ENCODE measurements around the gene TMC7. TPM values are rescaled to one million over a fixed set of nuclear protein-coding genes. Genes with fewer than 3 reads are reported as not detected.

TMC7 gene
- total RNA-seq, 1 experiment from 2014 or later = 4.3 TPM

GRCh38 chr16:19017179-19017578 lies 33.4 kb downstream of the TMC7 start:
- H3K14ac ChIP-seq (ENCODE audit: insufficient read depth, low read length) = no peak overlapping the region
- Mint-ChIP-seq H3K36me3 (ENCODE audit: insufficient read depth in 1 of 3, low read depth in 3 of 3) (peaks cover 2 to 20% (median 12%) of the 10 kb centered on the region in 3 experiments; a peak in 6 of 7 replicates), H3K27ac (no peak overlapping the region; a peak in 1 of 7 replicates), H3K4me3 (no peak overlapping the region), H3K9me3 (no peaks in the 10 kb centered on the region), H3K4me1 (peaks cover 2 to 6% of the 10 kb centered on the region in 2 experiments; a peak in 1 of 4 replicates), H3K27me3 (ENCODE audit: low read depth) (no peaks in the 10 kb centered on the region)
- no peaks in the 10 kb centered on the region for H3K27me3 ChIP-seq (ENCODE audit: insufficient read depth, low read length)
- no peak overlapping the region for H3K27ac ChIP-seq (ENCODE audit: insufficient read length, low read depth, low read length)
- H3K79me1 ChIP-seq (ENCODE audit: insufficient read depth, low read depth, low read length, poor library complexity, severe bottlenecking) = no peaks in the 10 kb centered on the region
- no peak overlapping the region for H2BK120ac ChIP-seq (ENCODE audit: low read depth, low read length, poor library complexity, severe bottlenecking)
- no peaks in the 10 kb centered on the region for H3K23me2 ChIP-seq (ENCODE audit: insufficient read length, low read depth, low read length, poor library complexity, severe bottlenecking)
- no peaks in the 10 kb centered on the region for H3K4me1 ChIP-seq (ENCODE audit: insufficient read depth, low read length)
- no peaks in the 10 kb centered on the region for H3K9me3 ChIP-seq (ENCODE audit: control insufficient read depth, low read depth, low read length)
- H3K79me2 ChIP-seq (ENCODE audit: insufficient read depth, low read length) = no peaks in the 10 kb centered on the region
- H2BK20ac ChIP-seq (ENCODE audit: low read depth, low read length, poor library complexity, severe bottlenecking) = no peak overlapping the region
- no peak overlapping the region for H2BK15ac ChIP-seq (ENCODE audit: low read depth, low read length)
- no peak overlapping the region for H3K23ac ChIP-seq (ENCODE audit: insufficient read length, low read depth, low read length)
- no peak overlapping the region for H4K5ac ChIP-seq (ENCODE audit: insufficient read length, low read depth, low read length)
- H4K8ac ChIP-seq (replicated peaks; ENCODE audit: insufficient read length, low read depth, low read length) = no peak overlapping the region
- H3K9ac ChIP-seq (ENCODE audit: extremely low read depth, insufficient read length, low read length) = no peak overlapping the region
- no peak overlapping the region for H3K4ac ChIP-seq (ENCODE audit: low read depth, low read length)
- no peak overlapping the region for H3K56ac ChIP-seq (ENCODE audit: insufficient read length, low read depth, low read length)
- no peak overlapping the region for H2AK5ac ChIP-seq (ENCODE audit: insufficient read length, low read length)
- DNase-seq = no peak
- no peak overlapping the region for H2BK5ac ChIP-seq (ENCODE audit: insufficient read length, low read length)
- no peak overlapping the region for H2AFZ ChIP-seq (ENCODE audit: low read length)
- no peak overlapping the region for H2BK12ac ChIP-seq (ENCODE audit: insufficient read length, low read depth, low read length)
- TF ChIP-seq CTCF (conservative IDR thresholded peaks at IDR 0.05) = no peak
- no peaks in the 10 kb centered on the region for H4K20me1 ChIP-seq (ENCODE audit: control insufficient read depth, insufficient read depth, insufficient read length)
- no peak overlapping the region for H3K4me2 ChIP-seq (ENCODE audit: insufficient read depth, insufficient read length, low read length)
- H3K18ac ChIP-seq (ENCODE audit: insufficient read length, low read depth, low read length) = no peak overlapping the region
- no peak overlapping the region for H4K91ac ChIP-seq (ENCODE audit: insufficient read length, low read depth, low read length)
- H3T11ph ChIP-seq (ENCODE audit: low read length) = no peak overlapping the region
